Measurements from ENCODE around the gene NFKB1.

- no peak for TF ChIP-seq POLR2A (IDR thresholded peaks at IDR 0.05)
- TF ChIP-seq CTCF (IDR thresholded peaks at IDR 0.05) = no peak
Observed at GRCh38 chr4:102494603-102495002, 6.6 kb upstream of the NFKB1 start.

Data from uterus (tissue), 2 donors.